Kidney epithelial cell (primary cell): ENCODE data around the gene FERMT1. TPM values are rescaled to one million over a fixed set of nuclear protein-coding genes. Genes with fewer than 3 reads are reported as not detected.

ENCODE experiments used
- DNase-seq: peaks from one replicate; pipeline ENCODE4 v3.0.0-alpha.2; 2010; ENCODE audit warnings: low read depth
- H3K27me3 ChIP-seq: 2 replicates; pipeline ENCODE4 v1.6.0; 2011; ENCODE audit warnings: low read length; ENCODE audit not compliant: control insufficient read depth, insufficient read depth
- H3K36me3 ChIP-seq: 2 replicates; pipeline ENCODE4 v1.5.1; 2011; ENCODE audit warnings: low read length; ENCODE audit not compliant: control insufficient read depth, insufficient read depth
- H3K4me3 ChIP-seq: 2 replicates; pipeline ENCODE4 v1.5.1; 2011; ENCODE audit warnings: low read depth, mild to moderate bottlenecking, control low read depth, low read length
- total RNA-seq: library from RNA; depleted of rRNA; stranded (reverse); fragments of >200 nt; gene quantifications from 2 replicates; pipeline ENCODE4 v1.2.3, GENCODE V29; 2015
- TF ChIP-seq, protein P1 (sequence below): IDR thresholded peaks from 2 replicates; pipeline ENCODE4 v1.5.1; 2011; ENCODE audit warnings: mild to moderate bottlenecking, moderate library complexity, low read length, control low read depth, inconsistent platforms; ENCODE audit not compliant: insufficient read depth, poor library complexity, severe bottlenecking

FERMT1 gene
- total RNA-seq, 1 donor from 2014 or later = 22.1 TPM

DNA sequence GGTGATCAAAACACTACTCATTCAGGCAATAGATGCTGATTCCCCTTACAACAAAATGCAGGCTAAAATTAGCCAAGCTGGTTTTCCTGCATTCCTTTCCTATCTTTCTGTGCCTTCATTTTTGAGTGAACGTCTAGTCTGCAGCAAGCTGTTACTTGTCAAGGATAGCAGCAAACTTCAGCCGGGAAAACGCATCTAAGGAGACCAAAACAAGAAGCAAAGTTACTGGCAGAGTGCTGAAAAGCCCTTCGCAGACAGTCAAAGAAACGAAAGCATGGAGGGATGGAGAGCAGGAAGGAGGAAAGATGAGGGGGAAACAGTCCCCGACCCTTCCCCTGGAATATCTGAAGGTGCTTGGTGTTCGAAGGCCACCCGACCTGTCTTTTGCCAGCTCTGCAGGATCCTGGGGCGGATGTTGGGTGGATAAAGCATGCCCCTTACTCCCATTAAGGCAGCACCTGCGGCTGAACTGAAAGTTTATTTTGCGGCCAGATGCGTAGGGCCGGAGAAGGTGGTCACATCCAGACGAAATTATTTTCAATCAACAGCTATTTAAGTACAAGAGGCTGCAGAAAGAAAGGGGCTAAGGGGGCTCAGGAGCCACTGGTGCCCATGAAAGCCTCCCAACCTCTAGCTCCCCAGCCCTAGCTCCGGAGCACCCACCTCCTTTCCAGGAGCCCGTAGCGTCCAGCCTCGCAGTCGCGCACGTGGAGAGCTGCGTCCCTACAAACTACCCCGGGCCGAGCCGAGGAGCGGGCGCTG is 538 bp downstream of the FERMT1 start:
- no peaks in the 10 kb centered on the region for H3K27me3 ChIP-seq
- TF ChIP-seq, protein P1, sequence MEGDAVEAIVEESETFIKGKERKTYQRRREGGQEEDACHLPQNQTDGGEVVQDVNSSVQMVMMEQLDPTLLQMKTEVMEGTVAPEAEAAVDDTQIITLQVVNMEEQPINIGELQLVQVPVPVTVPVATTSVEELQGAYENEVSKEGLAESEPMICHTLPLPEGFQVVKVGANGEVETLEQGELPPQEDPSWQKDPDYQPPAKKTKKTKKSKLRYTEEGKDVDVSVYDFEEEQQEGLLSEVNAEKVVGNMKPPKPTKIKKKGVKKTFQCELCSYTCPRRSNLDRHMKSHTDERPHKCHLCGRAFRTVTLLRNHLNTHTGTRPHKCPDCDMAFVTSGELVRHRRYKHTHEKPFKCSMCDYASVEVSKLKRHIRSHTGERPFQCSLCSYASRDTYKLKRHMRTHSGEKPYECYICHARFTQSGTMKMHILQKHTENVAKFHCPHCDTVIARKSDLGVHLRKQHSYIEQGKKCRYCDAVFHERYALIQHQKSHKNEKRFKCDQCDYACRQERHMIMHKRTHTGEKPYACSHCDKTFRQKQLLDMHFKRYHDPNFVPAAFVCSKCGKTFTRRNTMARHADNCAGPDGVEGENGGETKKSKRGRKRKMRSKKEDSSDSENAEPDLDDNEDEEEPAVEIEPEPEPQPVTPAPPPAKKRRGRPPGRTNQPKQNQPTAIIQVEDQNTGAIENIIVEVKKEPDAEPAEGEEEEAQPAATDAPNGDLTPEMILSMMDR = no peak
- H3K4me3 ChIP-seq = peak overlapping the region; percentile 57
- no peaks in the 10 kb centered on the region for H3K36me3 ChIP-seq
- DNase-seq = no peak

DNA sequence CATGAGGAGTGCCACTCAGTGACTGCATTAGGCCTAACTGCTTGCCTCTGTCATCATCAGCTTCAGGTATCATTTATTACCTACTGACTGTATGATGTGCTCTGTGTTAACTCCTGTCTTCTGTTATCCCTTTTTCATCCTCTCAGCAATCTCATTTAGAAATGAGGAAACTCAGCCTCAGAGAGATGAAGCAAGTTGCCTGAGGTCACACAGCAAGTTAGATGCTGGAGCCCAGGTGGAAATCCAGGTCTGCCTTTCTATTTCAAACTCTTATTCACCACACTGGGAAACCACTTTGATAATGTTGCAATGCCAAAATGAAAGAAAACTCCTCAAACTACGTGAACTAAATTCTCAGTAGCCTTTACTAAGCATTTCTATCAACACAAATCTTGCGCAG is 1.3 kb downstream of the FERMT1 start:
- Histone ChIP-seq H3K4me3 (peak overlapping the region; percentile 57), H3K36me3 (no peaks in the 10 kb centered on the region), H3K27me3 (no peaks in the 10 kb centered on the region)
- TF ChIP-seq, protein P1 = no peak
- no peak for DNase-seq

DNA sequence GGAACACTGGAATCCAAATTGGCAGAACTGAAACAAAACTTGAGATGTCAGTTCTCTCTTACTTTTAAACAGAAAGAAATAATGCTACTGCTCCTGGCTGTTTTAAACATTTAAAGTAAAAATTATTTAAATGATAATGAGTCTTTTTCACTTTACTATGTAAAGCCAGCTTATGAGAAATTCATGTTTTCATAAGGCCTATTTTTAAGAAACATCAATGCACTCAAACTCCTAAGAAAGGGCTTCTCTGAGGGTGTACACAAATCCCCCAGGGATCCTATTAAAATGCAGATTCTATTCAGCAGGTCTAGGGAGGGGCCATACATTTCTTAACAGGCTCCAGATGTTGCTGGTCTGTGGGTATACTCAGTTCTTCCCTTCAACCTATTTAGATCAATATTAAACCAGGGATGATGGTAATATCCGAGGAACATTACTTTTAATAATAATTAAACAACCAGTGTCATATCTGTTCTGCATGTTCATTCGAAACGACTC is 2.3 kb downstream of the FERMT1 start:
- Histone ChIP-seq H3K36me3 (no peaks in the 10 kb centered on the region), H3K27me3 (no peaks in the 10 kb centered on the region), H3K4me3 (no peak overlapping the region)
- no peak for DNase-seq
- TF ChIP-seq, protein P1 = no peak

DNA sequence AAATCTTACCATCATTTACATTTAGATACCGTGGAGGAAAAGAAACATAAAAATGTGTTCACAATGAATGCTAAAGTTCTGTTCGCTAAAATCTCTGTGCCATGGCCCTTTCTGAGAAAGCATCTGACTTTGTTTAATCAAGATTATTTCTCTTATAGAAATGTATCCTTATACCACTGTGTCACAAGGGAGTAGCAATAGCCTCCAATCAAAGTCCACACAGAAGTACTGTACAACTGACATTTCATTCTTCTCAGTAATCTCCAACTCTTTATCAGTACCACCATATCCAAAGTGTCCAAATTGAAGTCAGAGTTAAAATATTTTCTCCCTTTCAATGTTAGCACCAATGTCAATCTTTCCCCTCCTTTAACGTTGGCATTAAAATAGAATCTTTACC is 6.1 kb downstream of the FERMT1 start:
- peaks cover 2% of the 10 kb centered on the region for H3K36me3 ChIP-seq
- H3K4me3 ChIP-seq = no peak overlapping the region
- DNase-seq = no peak
- TF ChIP-seq, protein P1 = no peak
- no peaks in the 10 kb centered on the region for H3K27me3 ChIP-seq

DNA sequence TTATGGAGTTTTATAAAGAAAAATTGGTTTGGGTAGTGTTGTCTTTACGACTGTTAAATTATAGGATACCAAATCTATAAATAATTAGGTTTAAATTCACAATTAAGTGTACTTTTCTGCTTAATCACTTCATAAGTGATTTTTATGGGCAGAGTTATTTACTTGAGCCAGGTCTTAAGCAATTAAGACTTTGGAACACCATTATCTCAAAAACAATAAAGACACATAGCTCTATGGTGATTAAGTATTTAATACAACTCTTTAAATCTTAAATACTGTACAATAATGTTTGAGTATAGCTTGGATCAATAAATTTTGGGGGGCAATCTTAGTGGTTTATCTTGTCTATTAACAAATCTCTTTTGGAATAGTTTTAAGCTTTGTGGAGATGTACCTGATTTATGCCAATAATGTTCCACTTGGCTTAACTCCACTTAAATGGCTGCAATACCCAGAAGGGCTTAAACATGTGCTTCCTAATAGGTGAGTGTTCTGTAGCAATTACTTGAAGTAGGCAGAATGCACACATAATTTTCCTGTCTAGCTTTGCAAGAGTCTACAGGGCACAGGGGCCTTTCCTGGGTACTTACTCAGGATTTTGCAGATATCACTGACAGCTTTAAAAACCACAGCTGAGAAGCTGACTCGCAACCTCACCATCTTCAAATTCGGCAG is 7.5 kb downstream of the FERMT1 start:
- H3K36me3 ChIP-seq = peaks cover 2% of the 10 kb centered on the region
- H3K27me3 ChIP-seq = no peaks in the 10 kb centered on the region
- TF ChIP-seq, protein P1 = no peak
- no peak for DNase-seq
- no peak overlapping the region for H3K4me3 ChIP-seq
